DOHH2 (cell line): ENCODE measurements around the gene OR1J2.

Source experiments
- H3F3A ChIP-seq: fragments of 200-600 bp; sonication (generic), shearing (Covaris generic); 2 replicates; pipeline ENCODE4 v1.6.0; 2016; ENCODE audit warnings: antibody characterized with exemption, mild to moderate bottlenecking; ENCODE audit not compliant: control insufficient read depth, insufficient read depth
- H3K27ac ChIP-seq: fragments of 200-600 bp; sonication (generic); 2 replicates; pipeline ENCODE4 v1.5.1; 2014; ENCODE audit warnings: low read depth, mild to moderate bottlenecking, low read length, moderate library complexity
- H3K27me3 ChIP-seq: fragments of 200-600 bp; sonication (generic); 2 replicates; pipeline ENCODE4 v1.6.1; 2014; ENCODE audit warnings: mild to moderate bottlenecking, low read length, mixed read lengths; ENCODE audit not compliant: control insufficient read depth
- H3K36me3 ChIP-seq: fragments of 200-600 bp; sonication (generic); 2 replicates; pipeline ENCODE4 v1.6.1; 2014; ENCODE audit warnings: mild to moderate bottlenecking, low read length, moderate library complexity, mixed read lengths; ENCODE audit not compliant: control insufficient read depth
- H3K4me1 ChIP-seq: fragments of 200-600 bp; sonication (generic); 2 replicates; pipeline ENCODE4 v1.6.1; 2014; ENCODE audit warnings: mild to moderate bottlenecking, low read length, mixed read lengths; ENCODE audit not compliant: control insufficient read depth
- H3K4me2 ChIP-seq: fragments of 200-600 bp; sonication (generic); 2 replicates; pipeline ENCODE4 v1.6.0; 2014; ENCODE audit warnings: mild to moderate bottlenecking, low read length, moderate library complexity
- H3K4me3 ChIP-seq: fragments of 200-600 bp; sonication (generic); 2 replicates; pipeline ENCODE4 v1.5.1; 2014; ENCODE audit warnings: mild to moderate bottlenecking, low read length, mixed read lengths
- H3K79me2 ChIP-seq: fragments of 200-600 bp; sonication (generic); 2 replicates; pipeline ENCODE4 v1.6.1; 2014; ENCODE audit warnings: mild to moderate bottlenecking, low read length, mixed read lengths; ENCODE audit not compliant: control insufficient read depth
- H3K9me2 ChIP-seq: fragments of 200-600 bp; sonication (generic); replicated peaks from 2 replicates; pipeline ENCODE4 v1.6.1; 2014; ENCODE audit warnings: mild to moderate bottlenecking, low read length, mixed read lengths; ENCODE audit not compliant: control insufficient read depth
- H3K9me3 ChIP-seq: fragments of 200-600 bp; sonication (generic); 2 replicates; pipeline ENCODE4 v1.6.1; 2014; ENCODE audit warnings: antibody characterized with exemption, low read length, mixed read lengths; ENCODE audit not compliant: control insufficient read depth, insufficient read depth
- H4K20me1 ChIP-seq: fragments of 200-600 bp; sonication (generic); 2 replicates; pipeline ENCODE4 v1.6.0; 2014; ENCODE audit warnings: low read depth, mild to moderate bottlenecking, antibody characterized with exemption, low read length, moderate library complexity; ENCODE audit not compliant: control insufficient read depth, insufficient read depth
- EZH2phosphoT487 ChIP-seq: fragments of 200-600 bp; sonication (generic); IDR thresholded peaks from 2 replicates; pipeline ENCODE4 v1.6.1; 2017; ENCODE audit warnings: borderline replicate concordance, mild to moderate bottlenecking, antibody characterized with exemption, low read length, moderate library complexity, mixed read lengths
- TF ChIP-seq, protein P1 (sequence below): fragments of 200-600 bp; sonication (generic); IDR thresholded peaks from one replicate; pipeline ENCODE4 v1.5.1; 2014; ENCODE audit warnings: antibody characterized with exemption, mild to moderate bottlenecking, low read depth, low read length; ENCODE audit not compliant: poor library complexity, severe bottlenecking

OR1J2 gene

DNA sequence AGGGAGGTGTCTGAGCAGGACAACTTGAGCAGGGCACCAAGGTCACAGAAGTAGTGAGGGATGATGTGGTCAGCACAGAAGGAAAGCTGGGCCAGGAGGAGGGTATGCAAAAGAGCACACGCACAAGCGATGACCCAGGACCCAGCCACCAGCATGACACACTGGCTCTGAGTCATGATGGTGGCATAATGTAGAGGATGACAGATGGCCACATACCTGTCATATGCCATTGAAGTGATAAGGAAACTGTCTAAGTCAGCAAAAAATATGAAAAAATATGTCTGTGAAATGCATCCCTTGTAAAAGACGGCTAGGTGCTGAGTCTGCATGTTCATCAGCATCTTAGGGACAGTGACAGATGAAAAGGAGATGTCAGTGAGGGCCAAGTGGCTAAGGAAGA, 33.3 kb upstream of the OR1J2 start:
- Histone ChIP-seq H3K4me1 (no peaks in the 10 kb centered on the region), H3F3A (no peaks in the 10 kb centered on the region), H3K79me2 (no peaks in the 10 kb centered on the region), H3K9me3 (no peaks in the 10 kb centered on the region), H3K9me2 (no peaks in the 10 kb centered on the region), H3K27ac (no peak overlapping the region), H3K4me3 (no peak overlapping the region), H3K36me3 (no peaks in the 10 kb centered on the region), H3K27me3 (no peaks in the 10 kb centered on the region), H4K20me1 (no peaks in the 10 kb centered on the region), H3K4me2 (no peak overlapping the region)
- TF ChIP-seq EZH2phosphoT487 = no peak
- TF ChIP-seq, protein P1, sequence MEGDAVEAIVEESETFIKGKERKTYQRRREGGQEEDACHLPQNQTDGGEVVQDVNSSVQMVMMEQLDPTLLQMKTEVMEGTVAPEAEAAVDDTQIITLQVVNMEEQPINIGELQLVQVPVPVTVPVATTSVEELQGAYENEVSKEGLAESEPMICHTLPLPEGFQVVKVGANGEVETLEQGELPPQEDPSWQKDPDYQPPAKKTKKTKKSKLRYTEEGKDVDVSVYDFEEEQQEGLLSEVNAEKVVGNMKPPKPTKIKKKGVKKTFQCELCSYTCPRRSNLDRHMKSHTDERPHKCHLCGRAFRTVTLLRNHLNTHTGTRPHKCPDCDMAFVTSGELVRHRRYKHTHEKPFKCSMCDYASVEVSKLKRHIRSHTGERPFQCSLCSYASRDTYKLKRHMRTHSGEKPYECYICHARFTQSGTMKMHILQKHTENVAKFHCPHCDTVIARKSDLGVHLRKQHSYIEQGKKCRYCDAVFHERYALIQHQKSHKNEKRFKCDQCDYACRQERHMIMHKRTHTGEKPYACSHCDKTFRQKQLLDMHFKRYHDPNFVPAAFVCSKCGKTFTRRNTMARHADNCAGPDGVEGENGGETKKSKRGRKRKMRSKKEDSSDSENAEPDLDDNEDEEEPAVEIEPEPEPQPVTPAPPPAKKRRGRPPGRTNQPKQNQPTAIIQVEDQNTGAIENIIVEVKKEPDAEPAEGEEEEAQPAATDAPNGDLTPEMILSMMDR = no peak

DNA sequence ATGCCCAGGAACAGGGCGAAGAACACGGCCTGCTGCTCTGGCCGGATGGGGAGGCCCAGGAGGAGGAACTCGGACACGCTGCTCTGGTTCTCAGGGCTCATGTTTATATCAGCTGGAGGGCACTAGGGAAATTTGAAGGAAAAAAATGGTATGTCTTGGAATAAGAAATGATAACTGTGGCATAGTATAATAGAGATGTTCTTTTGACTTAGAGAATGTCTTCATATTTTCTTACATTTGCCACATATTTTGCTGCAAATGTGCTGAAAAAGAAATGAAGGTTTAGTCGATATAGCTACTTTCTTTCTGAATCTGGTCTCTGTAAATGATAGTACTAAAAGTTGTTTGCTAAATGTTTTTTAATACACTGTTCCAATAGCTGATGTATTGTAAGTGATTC, 32.8 kb upstream of the OR1J2 start, which contains the start of gene OR1J1:
Gene OR1J1 (minus strand): TSS at position 101 of the 400 bp plus-strand sequence. CDS start 0 bp downstream, at position 101.
- no peaks in the 10 kb centered on the region for H3F3A ChIP-seq
- no peak for TF ChIP-seq EZH2phosphoT487
- TF ChIP-seq, protein P1 = no peak
- H3K9me3 ChIP-seq = no peaks in the 10 kb centered on the region
- H3K79me2 ChIP-seq = no peaks in the 10 kb centered on the region
- no peak within 1 kb of the TSS for H3K4me2 ChIP-seq
- no peak within 1 kb of the TSS for H3K27ac ChIP-seq
- H4K20me1 ChIP-seq = no peaks in the 10 kb centered on the region
- H3K4me1 ChIP-seq = no peaks in the 10 kb centered on the region
- H3K4me3 ChIP-seq = no peak within 1 kb of the TSS
- no peaks in the 10 kb centered on the region for H3K36me3 ChIP-seq
- H3K9me2 ChIP-seq = no peaks in the 10 kb centered on the region
- 0 out of 2 replicates have a peak, but pooled peaks cover 3% of the 10 kb centered on the region for H3K27me3 ChIP-seq

DNA sequence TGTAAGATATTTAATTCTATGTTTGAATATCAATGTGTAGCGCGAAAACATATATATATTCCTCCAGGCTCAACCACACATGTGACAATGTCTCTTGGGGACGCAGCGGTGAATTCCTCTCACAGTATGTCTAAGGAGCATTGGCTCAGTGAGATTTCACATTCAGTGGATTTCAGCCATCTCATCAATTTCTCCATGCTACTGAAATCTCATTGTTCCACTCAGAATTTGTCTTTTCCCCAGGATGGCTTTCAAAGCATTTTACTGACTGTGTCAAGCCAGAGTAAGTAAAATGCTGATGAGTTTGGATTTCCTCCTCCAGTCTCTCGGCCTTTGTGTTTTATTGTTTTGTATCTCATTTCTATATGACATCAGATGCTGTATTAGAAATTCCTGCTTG, 31.5 kb upstream of the OR1J2 start:
- no peak overlapping the region for H3K4me3 ChIP-seq

More for the DNA sequence above, 31.5 kb upstream of the OR1J2 start:
- no peaks in the 10 kb centered on the region for H3F3A ChIP-seq
- no peak overlapping the region for H3K27ac ChIP-seq
- TF ChIP-seq, protein P1 = no peak
- no peak for TF ChIP-seq EZH2phosphoT487
- H3K27me3 ChIP-seq = 0 out of 2 replicates have a peak, but pooled peaks cover 3% of the 10 kb centered on the region
- no peak overlapping the region for H3K4me2 ChIP-seq
- no peaks in the 10 kb centered on the region for H4K20me1 ChIP-seq
- H3K4me1 ChIP-seq = no peaks in the 10 kb centered on the region
- no peaks in the 10 kb centered on the region for H3K9me2 ChIP-seq
- no peaks in the 10 kb centered on the region for H3K36me3 ChIP-seq
- no peaks in the 10 kb centered on the region for H3K9me3 ChIP-seq
- no peaks in the 10 kb centered on the region for H3K79me2 ChIP-seq
